Naive thymus-derived CD4-positive, alpha-beta T cell (primary cell): ENCODE data around the gene PTPRE. TPM values are rescaled to one million over a fixed set of nuclear protein-coding genes. Genes with fewer than 3 reads are reported as not detected.

Experiments used
- ATAC-seq: fragments of 150-1000 bp; cut with Tn5 transposase; 2 replicates; pipeline ENCODE4 v1.10.0; 2021; ENCODE audit warnings: mild to moderate bottlenecking, moderate library complexity
- CTCF ChIA-PET: fragments of 350-600 bp; sonication (Branson Sonifier 250); formaldehyde crosslinking; loops from one replicate; lab custom pipeline; 2021; ENCODE audit warnings: antibody characterized with exemption; lab: Charles Lee
- POLR2A ChIA-PET: fragments of 350-600 bp; sonication (Branson Sonifier 250); formaldehyde crosslinking; loops from one replicate; lab custom pipeline; 2021; ENCODE audit warnings: antibody characterized with exemption, inconsistent platforms; lab: Charles Lee
- DNase-seq, 9 donors: peaks; one replicate each; pipeline versions ENCODE4 v3.0.0 to v3.0.0-alpha.2; 2020 to 2022; ENCODE audit warnings: mixed read lengths in 1 of 9
- H3K27ac ChIP-seq: one replicate; pipeline ENCODE4 v1.7.0; 2013; ENCODE audit warnings: mild to moderate bottlenecking, low read depth, low read length, moderate library complexity
- H3K27me3 ChIP-seq, 2 donors: one replicate each; pipeline ENCODE4 v1.7.0; 2013; ENCODE audit warnings: low read length in 2 of 2, mild to moderate bottlenecking in 2 of 2, moderate library complexity in 2 of 2; ENCODE audit not compliant: control insufficient read depth in 2 of 2, insufficient read depth in 2 of 2
- H3K36me3 ChIP-seq, 3 experiments: 1 replicate in 2 of 3; 2 replicates in 1 of 3; pipeline ENCODE4 v1.7.0; 2013; ENCODE audit warnings: low read length in 3 of 3, mild to moderate bottlenecking in 3 of 3, moderate library complexity in 1 of 3; ENCODE audit not compliant: insufficient read depth in 3 of 3, control insufficient read depth in 2 of 3
- H3K4me1 ChIP-seq, 2 donors: one replicate each; pipeline ENCODE4 v1.7.0; 2013; ENCODE audit warnings: low read length in 2 of 2, mild to moderate bottlenecking in 2 of 2, moderate library complexity in 1 of 2; ENCODE audit not compliant: control insufficient read depth in 2 of 2, insufficient read depth in 2 of 2
- H3K4me3 ChIP-seq: 2 replicates; pipeline ENCODE4 v1.7.0; 2013; ENCODE audit warnings: mild to moderate bottlenecking, low read length
- H3K9me3 ChIP-seq, 3 experiments: 1 replicate in 2 of 3; 2 replicates in 1 of 3; pipeline ENCODE4 v1.7.0; 2013; ENCODE audit warnings: low read length in 3 of 3; ENCODE audit not compliant: control insufficient read depth in 2 of 3
- H3K27ac Mint-ChIP-seq, 9 donors: one replicate each; pipeline ENCODE4 v1.8.0; 2020 to 2022; ENCODE audit warnings: mixed read lengths in 9 of 9, mild to moderate bottlenecking in 8 of 9, moderate library complexity in 5 of 9, inconsistent platforms in 2 of 9
- H3K27me3 Mint-ChIP-seq, 5 donors: one replicate each; pipeline ENCODE4 v1.8.0; 2021 to 2022; ENCODE audit warnings: mixed read lengths in 5 of 5, mild to moderate bottlenecking in 1 of 5
- H3K36me3 Mint-ChIP-seq, 5 donors: one replicate each; pipeline ENCODE4 v1.8.0; 2020 to 2022; ENCODE audit warnings: mixed read lengths in 5 of 5, mild to moderate bottlenecking in 3 of 5, inconsistent platforms in 1 of 5
- H3K4me1 Mint-ChIP-seq, 7 donors: one replicate each; pipeline ENCODE4 v1.8.0; 2020 to 2022; ENCODE audit warnings: mixed read lengths in 7 of 7, mild to moderate bottlenecking in 3 of 7, inconsistent platforms in 1 of 7
- H3K4me3 Mint-ChIP-seq, 10 donors: one replicate each; pipeline ENCODE4 v1.8.0; 2020 to 2022; ENCODE audit warnings: mild to moderate bottlenecking in 10 of 10, mixed read lengths in 10 of 10, moderate library complexity in 6 of 10, inconsistent platforms in 2 of 10
- H3K9me3 Mint-ChIP-seq, 11 donors: one replicate each; pipeline ENCODE4 v1.8.0; 2020 to 2022; ENCODE audit warnings: mixed read lengths in 11 of 11, mild to moderate bottlenecking in 4 of 11, inconsistent platforms in 1 of 11, moderate library complexity in 1 of 11
- intact Hi-C, 2 donors: fragments of 100-400 bp; cut with micrococcal nuclease; formaldehyde crosslinking; loops; one replicate each; pipeline ENCODE4 v1.15.1; 2023
- polyA plus RNA-seq, 2 donors: library from polyadenylated mRNA; unstranded; fragments of 300-500 nt; fragmentation: Illumina TruSeq; gene quantifications; one replicate each; pipeline ENCODE4 v1.2.3, GENCODE V29; 2021
- total RNA-seq, 6 experiments: library from RNA in 5 of 6; stranded (reverse) in 5 of 6; gene quantifications; 1 replicate in 5 of 6; 2 replicates in 1 of 6; pipeline ENCODE4 v1.2.3 and lab custom pipeline; 2021 to 2026

The PTPRE gene
- total and polyA plus RNA-seq, 7 experiments from 2014 or later, result 6.6 to 237 (median 27.9) TPM

DNA sequence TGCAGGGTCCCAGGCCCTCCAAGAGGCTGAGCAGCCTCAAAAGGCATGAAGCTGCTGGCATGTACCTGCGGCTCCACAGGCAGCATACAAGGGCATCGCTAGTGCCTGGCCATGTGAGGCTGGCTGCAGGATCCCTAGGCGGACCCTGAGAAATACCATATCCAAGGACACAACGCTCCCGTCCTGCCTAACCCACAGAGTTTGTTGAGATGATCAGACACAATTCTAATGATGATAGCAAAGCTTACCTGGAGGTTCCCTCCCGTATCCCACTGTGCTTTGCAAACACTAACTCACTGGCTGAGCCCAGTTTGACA lies 31.5 kb upstream of the PTPRE start:
- Mint-ChIP-seq H3K27ac (no peak overlapping the region), H3K9me3 (peaks cover 0 to 6% (median 0%) of the 10 kb centered on the region in 11 donors), H3K36me3 (no peaks in the 10 kb centered on the region), H3K4me3 (no peak overlapping the region), H3K27me3 (peaks cover 7 to 23% (median 10%) of the 10 kb centered on the region in 5 donors), H3K4me1 (peaks cover 0 to 28% (median 2%) of the 10 kb centered on the region in 7 donors)
- H3K4me3 ChIP-seq, result no peak overlapping the region
- DNase-seq, result no peak
- CTCF ChIA-PET, result no interaction called here
- POLR2A ChIA-PET, result no interaction called here
- H3K9me3 ChIP-seq, result no peaks in the 10 kb centered on the region
- intact Hi-C loops, result no loop called here
- no peaks in the 10 kb centered on the region for H3K27me3 ChIP-seq
- no peaks in the 10 kb centered on the region for H3K36me3 ChIP-seq
- no peak overlapping the region for H3K27ac ChIP-seq
- no peaks in the 10 kb centered on the region for H3K4me1 ChIP-seq
- ATAC-seq, result no peak

DNA sequence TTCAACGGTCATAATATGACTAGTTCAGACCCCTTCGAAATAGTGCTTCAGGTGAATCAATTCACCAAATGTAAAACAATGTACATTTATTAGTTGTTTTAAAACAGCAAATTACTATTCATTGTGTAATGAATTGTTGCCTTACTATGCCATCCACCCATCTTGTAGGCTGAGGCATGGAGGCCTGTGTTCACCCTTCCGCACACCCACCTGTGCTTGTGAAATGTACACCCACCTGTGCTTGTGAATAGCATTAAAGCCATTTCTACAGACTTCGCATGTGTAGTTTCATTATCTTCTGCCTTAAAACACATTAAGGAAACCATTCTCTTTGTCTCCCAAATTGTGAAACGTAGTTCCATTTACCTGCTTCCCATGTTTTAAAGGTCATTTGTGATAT lies 31.0 kb upstream of the PTPRE start:
- no peak overlapping the region for H3K27ac ChIP-seq
- Mint-ChIP-seq H3K4me1 (peaks cover 0 to 33% (median 6%) of the 10 kb centered on the region in 7 donors), H3K4me3 (no peak overlapping the region), H3K27me3 (peaks cover 5 to 20% (median 8%) of the 10 kb centered on the region in 5 donors), H3K9me3 (peaks cover 0 to 3% (median 0%) of the 10 kb centered on the region in 11 donors), H3K27ac (no peak overlapping the region), H3K36me3 (no peaks in the 10 kb centered on the region)
- H3K27me3 ChIP-seq, result no peaks in the 10 kb centered on the region
- ChIA-PET POLR2A (no interaction called here), CTCF (no interaction called here)
- H3K4me1 ChIP-seq, result peaks cover 0 to 1% of the 10 kb centered on the region in 2 donors
- H3K4me3 ChIP-seq, result no peak overlapping the region
- H3K36me3 ChIP-seq, result no peaks in the 10 kb centered on the region
- intact Hi-C loops, result no loop called here
- ATAC-seq (no peak), DNase-seq (no peak)
- H3K9me3 ChIP-seq, result no peaks in the 10 kb centered on the region

DNA sequence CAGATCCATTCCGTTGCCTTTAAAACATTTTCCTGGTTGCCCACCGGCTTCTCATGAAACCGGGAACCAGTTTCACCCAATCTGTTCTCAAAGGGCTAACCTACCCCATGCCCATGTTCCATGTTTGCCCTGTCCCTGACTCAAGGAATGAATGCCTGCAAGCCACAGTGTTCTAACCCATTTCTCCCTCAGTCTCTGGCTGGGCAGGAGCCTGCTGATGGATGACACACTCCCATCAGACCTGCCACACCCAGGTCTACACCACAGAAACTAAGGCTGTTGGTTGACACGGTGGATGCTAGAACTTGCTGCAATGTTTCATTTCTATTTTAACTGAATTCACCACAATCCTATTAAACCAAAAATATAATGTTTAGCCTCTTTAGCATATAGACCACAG lies 29.8 kb upstream of the PTPRE start:
- H3K27ac ChIP-seq, result no peak overlapping the region
- ATAC-seq (no peak), DNase-seq (no peak)
- H3K4me3 Mint-ChIP-seq, result no peak overlapping the region
- ChIA-PET POLR2A (no interaction called here), CTCF (no interaction called here)
- no peak overlapping the region for H3K4me3 ChIP-seq
- peaks cover 0 to 11% (median 6%) of the 10 kb centered on the region in 5 donors for H3K27me3 Mint-ChIP-seq
- no peaks in the 10 kb centered on the region for H3K27me3 ChIP-seq
- H3K36me3 Mint-ChIP-seq, result no peaks in the 10 kb centered on the region
- intact Hi-C loops, result no loop called here
- no peaks in the 10 kb centered on the region for H3K36me3 ChIP-seq
- no peak overlapping the region for H3K27ac Mint-ChIP-seq
- peaks cover 0 to 2% (median 0%) of the 10 kb centered on the region in 11 donors for H3K9me3 Mint-ChIP-seq
- no peaks in the 10 kb centered on the region for H3K9me3 ChIP-seq
- peaks cover 0 to 4% of the 10 kb centered on the region in 2 donors for H3K4me1 ChIP-seq
- peaks cover 0 to 39% (median 5%) of the 10 kb centered on the region in 7 donors for H3K4me1 Mint-ChIP-seq

DNA sequence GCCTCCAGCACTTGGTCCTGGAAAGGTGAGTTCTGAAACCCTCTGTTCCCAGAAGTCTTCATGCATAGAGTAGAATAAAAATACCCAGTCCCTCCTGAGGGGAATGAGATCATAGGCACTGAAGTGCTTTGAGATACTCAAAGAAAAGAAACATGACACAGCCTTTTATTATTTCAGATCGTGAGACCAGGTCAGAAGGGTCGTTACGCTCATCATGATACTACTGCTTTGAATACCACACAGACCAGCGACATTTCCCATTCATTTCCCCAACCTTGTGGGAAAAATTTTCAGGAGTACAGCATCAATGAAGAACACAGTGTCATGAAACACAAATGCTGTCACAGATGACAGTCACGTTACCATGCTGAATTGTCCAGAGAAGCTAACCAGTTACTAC lies 29.2 kb upstream of the PTPRE start:
- H3K27ac Mint-ChIP-seq, result no peak overlapping the region
- ATAC-seq, result no peak
- H3K4me1 ChIP-seq, result peaks cover 0 to 4% of the 10 kb centered on the region in 2 donors
- intact Hi-C loops, result no loop called here
- H3K27me3 ChIP-seq, result no peaks in the 10 kb centered on the region
- no peak overlapping the region for H3K4me3 Mint-ChIP-seq
- H3K36me3 Mint-ChIP-seq, result no peaks in the 10 kb centered on the region
- H3K9me3 Mint-ChIP-seq, result no peaks in the 10 kb centered on the region
- no peak for DNase-seq
- H3K27me3 Mint-ChIP-seq, result peaks cover 0 to 8% (median 4%) of the 10 kb centered on the region in 5 donors
- no peak overlapping the region for H3K27ac ChIP-seq
- peaks cover 0 to 44% (median 7%) of the 10 kb centered on the region in 7 donors for H3K4me1 Mint-ChIP-seq
- POLR2A ChIA-PET, result no interaction called here
- CTCF ChIA-PET, result no interaction called here
- no peaks in the 10 kb centered on the region for H3K36me3 ChIP-seq
- no peak overlapping the region for H3K4me3 ChIP-seq
- no peaks in the 10 kb centered on the region for H3K9me3 ChIP-seq

DNA sequence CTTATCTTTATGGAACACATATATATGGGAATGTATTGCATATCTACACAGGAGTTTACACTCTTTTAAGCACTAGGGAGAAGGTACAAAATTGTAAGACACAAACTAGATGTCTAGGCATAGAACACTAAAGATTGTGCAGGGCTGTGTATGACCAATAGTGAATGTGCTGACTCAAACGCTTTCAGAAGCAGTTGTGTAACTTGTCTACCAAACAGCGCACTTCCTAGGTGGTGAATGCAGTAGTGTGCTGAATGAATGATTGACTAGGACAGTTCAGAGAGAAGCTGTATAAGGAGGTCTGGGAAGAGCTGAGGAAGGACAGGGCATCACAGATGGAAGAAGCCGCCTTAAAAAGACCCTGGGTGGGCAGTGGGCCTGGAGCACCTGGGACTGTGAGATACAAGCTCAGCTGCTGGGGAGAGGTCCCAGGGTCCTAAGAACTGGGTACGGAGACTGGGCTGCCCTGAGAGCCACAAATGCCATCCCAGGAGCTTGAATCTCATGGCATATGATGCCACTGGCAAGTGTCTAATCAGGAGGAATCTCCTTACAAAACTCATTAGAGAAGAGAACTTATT lies 28.3 kb upstream of the PTPRE start:
- Histone ChIP-seq H3K36me3 (no peaks in the 10 kb centered on the region), H3K27ac (no peak overlapping the region), H3K9me3 (no peaks in the 10 kb centered on the region), H3K4me3 (no peak overlapping the region), H3K4me1 (peaks cover 0 to 4% of the 10 kb centered on the region in 2 donors), H3K27me3 (no peaks in the 10 kb centered on the region)
- Mint-ChIP-seq H3K4me1 (peaks cover 0 to 49% (median 7%) of the 10 kb centered on the region in 7 donors), H3K9me3 (no peaks in the 10 kb centered on the region), H3K27me3 (peaks cover 0 to 7% (median 0%) of the 10 kb centered on the region in 5 donors), H3K27ac (peak overlapping the region in 2 of 9 donors; percentile 21 to 67), H3K36me3 (no peaks in the 10 kb centered on the region), H3K4me3 (no peak overlapping the region)
- DNase-seq, result no peak
- POLR2A ChIA-PET, result no interaction called here
- intact Hi-C loops, result no loop called here
- peak; percentile 59 for ATAC-seq
- CTCF ChIA-PET, result no interaction called here

DNA sequence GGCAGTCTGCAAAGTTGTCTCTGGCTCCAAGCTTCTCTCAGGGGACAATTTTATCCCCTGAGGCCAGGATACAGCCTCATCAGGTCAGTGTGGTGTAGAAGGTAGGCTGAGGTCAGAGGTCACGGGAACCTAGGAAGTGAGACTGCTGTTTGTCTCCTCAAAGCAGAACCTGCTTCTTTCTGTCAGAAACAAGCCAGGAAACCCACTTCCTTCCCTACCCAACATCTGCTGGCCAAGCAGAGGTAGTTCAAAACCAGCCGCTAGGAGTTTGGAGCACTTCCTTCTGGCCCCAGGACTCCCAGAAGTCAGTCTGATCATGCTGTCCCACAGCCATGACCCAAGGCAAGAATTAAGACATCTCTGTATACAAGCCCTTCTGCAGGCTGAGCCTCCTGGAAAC lies 26.3 kb upstream of the PTPRE start:
- Histone ChIP-seq H3K27ac (no peak overlapping the region), H3K4me3 (no peak overlapping the region), H3K4me1 (peaks cover 0 to 4% of the 10 kb centered on the region in 2 donors), H3K27me3 (no peaks in the 10 kb centered on the region), H3K36me3 (no peaks in the 10 kb centered on the region), H3K9me3 (no peaks in the 10 kb centered on the region)
- DNase-seq (peak in 1 of 9 donors; percentile 7), ATAC-seq (peak; percentile 62)
- Mint-ChIP-seq H3K4me1 (peaks cover 0 to 49% (median 7%) of the 10 kb centered on the region in 7 donors), H3K9me3 (no peaks in the 10 kb centered on the region), H3K27me3 (peaks cover 0 to 4% (median 0%) of the 10 kb centered on the region in 5 donors), H3K4me3 (no peak overlapping the region), H3K36me3 (no peaks in the 10 kb centered on the region), H3K27ac (peak overlapping the region in 5 of 9 donors; percentile 2 to 74 (median 21))
- CTCF ChIA-PET, result interaction anchor here (0.7 kb wide), 1 partner anchor 1407 kb away, joined by 4 read pairs; no protein-coding TSS in a partner anchor
- POLR2A ChIA-PET, result no interaction called here
- intact Hi-C loops, result no loop called here

DNA sequence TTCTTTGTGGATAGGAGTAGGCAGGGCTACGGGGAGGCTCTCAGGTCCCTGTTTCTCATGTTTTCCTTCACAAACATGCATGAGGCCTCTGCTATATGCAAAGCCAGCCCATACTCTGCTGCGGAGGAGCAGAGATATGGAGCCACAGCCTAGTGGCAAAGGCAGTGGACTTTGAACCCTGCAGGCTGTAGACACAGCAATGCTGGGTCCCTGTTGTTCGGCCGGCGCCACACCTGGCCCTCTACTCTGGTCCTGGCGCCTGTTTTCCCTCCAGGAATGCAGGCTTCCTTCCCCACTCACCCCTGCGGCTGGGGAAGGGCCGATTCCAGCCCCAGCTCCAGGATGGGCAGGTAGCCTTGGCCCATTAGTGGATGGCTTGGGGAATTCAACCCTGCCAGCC lies 25.6 kb upstream of the PTPRE start:
- peaks cover 0 to 49% (median 7%) of the 10 kb centered on the region in 7 donors for H3K4me1 Mint-ChIP-seq

More for the DNA sequence above, 25.6 kb upstream of the PTPRE start:
- Mint-ChIP-seq H3K27me3 (peaks cover 0 to 4% (median 0%) of the 10 kb centered on the region in 5 donors), H3K9me3 (no peaks in the 10 kb centered on the region), H3K36me3 (no peaks in the 10 kb centered on the region), H3K27ac (peak overlapping the region in 1 of 9 donors; percentile 21), H3K4me3 (no peak overlapping the region)
- H3K36me3 ChIP-seq, result no peaks in the 10 kb centered on the region
- no peak for DNase-seq
- no peaks in the 10 kb centered on the region for H3K27me3 ChIP-seq
- peaks cover 0 to 4% of the 10 kb centered on the region in 2 donors for H3K4me1 ChIP-seq
- CTCF ChIA-PET, result no interaction called here
- H3K27ac ChIP-seq, result no peak overlapping the region
- no peaks in the 10 kb centered on the region for H3K9me3 ChIP-seq
- ATAC-seq, result no peak
- intact Hi-C loops, result no loop called here
- no peak overlapping the region for H3K4me3 ChIP-seq
- POLR2A ChIA-PET, result no interaction called here
